CD4-positive, alpha-beta T cell treated with Interleukin-17A for 4 hours (primary cell): Measurements from ENCODE around the gene CHD3.

Experiments
- DNase-seq: peaks from one replicate; pipeline ENCODE4 v3.0.0-alpha.2; 2020; ENCODE audit warnings: mixed read lengths

The CHD3 gene

GRCh38 chr17:7875804-7876370 is 12.7 kb upstream of the CHD3 start:
- DNase-seq: no peak

DNA sequence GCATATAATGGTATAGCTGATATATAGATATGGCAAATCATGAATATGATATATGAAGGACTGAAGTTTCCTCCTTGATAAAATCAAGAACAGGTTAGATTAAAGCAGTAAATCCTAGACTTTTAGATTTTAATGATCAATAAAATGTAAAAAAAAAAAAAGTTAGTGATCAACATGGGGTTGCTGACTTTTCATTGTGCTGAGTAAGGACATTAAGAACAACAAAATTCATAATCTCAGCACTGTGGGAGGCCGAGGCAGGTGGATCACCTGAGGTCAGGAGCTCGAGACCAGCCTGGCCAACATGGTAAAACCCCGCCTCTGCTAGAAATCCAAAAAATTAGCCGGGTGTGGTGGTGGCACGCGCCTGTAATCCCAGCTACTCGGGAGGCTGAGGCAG is 10.4 kb upstream of the CHD3 start:
- DNase-seq: no peak

DNA sequence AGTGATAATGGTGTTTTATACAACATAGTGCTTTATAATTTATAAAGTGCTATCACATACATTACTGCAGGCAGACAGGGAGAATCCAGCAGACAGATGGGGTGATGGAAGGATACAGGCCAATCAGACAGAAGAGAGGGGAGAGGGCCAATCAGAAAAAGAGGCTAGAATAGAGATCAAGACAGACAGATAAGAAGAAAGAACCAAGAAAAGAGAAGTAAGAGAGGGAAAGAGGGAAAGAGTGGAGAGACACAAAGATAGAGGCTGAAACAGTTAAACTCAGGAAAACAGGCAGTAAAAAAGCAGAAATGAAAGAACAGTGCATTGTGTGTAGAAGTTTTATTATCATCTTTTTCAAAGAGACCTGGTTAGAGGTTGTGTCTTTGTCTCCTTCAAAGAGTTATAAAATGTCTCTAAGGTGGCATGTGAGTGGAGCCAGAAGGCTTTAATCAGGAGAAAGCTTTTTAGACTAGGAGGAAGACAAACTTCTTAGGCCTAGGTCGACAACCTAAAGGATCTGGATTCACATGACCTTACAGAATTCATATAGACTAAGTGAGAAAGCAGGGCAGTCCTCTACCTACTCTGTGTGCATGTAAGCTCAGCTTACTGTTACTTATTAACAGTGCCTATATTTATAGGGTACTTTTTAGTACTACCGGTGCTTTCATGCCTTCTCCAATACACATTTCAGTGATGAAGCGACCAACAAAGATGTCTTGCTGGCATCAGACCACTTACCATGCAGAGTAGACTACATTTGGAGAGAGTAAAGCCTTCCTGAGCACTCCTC is 8.3 kb upstream of the CHD3 start:
- no peak for DNase-seq

- DNase-seq: peak; percentile 46
Observed at GRCh38 chr17:7881276-7882054, 7.1 kb upstream of the CHD3 start.

- DNase-seq: no peak
Observed at GRCh38 chr17:7882068-7882467, 6.5 kb upstream of the CHD3 start.

DNA sequence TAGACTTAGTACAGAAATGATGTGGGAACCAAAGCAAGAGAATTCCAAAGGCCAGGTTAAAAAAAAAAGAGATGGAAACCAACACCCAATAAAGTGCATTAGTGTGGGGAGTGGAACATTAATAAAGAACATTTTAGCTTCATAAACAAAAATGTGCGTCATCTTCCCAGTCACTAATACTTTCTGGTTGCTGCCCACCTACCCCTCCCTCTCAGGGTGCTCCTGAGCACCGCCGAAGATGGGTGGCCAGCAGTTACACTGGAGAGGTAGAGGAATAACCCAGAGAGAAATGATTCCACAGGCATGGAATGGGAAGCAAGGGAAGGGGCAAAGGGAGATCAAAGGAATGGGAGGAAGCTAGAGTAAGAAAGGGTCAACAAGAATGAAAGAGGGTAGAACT is 6.0 kb upstream of the CHD3 start:
- no peak for DNase-seq

GRCh38 chr17:7883781-7884386 is 4.7 kb upstream of the CHD3 start:
- peak; percentile 38 for DNase-seq

DNA sequence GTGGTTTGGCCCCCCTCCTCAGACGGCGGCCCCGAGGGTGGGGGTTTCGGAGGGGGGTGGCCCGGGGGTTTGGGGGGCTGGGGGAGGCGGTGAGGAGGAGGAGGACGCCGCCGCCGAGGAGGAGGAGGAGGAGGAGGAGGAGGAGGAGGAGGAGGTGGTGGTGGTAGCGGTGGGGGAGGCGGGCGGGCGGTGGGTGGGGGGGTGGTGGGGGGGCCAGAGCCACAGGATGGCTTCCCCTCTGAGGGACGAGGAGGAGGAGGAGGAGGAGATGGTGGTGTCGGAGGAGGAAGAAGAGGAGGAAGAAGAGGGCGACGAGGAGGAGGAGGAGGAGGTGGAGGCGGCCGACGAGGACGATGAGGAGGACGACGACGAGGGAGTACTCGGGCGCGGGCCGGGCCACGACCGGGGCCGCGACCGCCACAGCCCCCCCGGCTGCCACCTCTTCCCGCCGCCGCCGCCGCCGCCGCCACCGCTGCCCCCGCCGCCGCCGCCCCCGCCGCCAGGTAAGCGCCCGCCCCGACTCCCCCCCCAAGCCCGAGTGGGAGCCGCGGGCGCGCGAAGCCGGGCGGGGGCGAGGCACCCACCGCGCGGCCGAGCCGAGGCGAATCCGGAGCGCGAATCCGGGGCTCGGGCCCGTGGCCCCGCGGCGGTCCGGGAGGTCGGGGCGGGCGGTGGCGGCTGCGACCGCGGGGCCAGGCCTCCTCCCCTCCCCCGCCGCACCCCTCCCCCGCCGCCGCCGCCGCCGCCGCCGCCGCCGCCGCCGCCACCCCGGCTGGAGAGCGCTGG is 3.8 kb upstream of the CHD3 start:
- peak; percentile 68 for DNase-seq

- DNase-seq: peak; percentile 59
Observed at GRCh38 chr17:7885367-7886226, 3.0 kb upstream of the CHD3 start.

- DNase-seq: peak; percentile 79
Observed at GRCh38 chr17:7886227-7887037, 2.2 kb upstream of the CHD3 start.

DNA sequence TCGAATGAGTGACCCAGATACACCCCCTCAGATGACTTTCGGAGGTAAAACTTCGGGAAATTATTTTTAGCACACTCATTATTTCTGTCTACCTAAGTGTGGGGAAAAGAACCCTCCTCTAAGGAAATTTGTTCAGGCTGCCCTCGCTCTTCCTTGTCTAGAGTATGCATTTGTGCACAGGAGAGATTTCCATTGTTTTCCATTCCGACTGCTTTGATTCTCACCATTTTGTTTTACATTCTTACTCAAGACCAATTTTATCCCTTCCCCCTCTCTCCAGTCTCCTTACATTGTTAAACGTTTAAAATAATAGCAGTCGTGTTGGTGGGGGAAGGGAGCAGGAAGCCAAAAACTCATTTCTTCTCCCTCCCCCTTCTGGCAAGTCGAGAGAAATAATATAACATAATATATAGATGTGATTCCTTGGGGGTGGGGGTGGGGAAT is 1.5 kb upstream of the CHD3 start:
- no peak for DNase-seq

DNA sequence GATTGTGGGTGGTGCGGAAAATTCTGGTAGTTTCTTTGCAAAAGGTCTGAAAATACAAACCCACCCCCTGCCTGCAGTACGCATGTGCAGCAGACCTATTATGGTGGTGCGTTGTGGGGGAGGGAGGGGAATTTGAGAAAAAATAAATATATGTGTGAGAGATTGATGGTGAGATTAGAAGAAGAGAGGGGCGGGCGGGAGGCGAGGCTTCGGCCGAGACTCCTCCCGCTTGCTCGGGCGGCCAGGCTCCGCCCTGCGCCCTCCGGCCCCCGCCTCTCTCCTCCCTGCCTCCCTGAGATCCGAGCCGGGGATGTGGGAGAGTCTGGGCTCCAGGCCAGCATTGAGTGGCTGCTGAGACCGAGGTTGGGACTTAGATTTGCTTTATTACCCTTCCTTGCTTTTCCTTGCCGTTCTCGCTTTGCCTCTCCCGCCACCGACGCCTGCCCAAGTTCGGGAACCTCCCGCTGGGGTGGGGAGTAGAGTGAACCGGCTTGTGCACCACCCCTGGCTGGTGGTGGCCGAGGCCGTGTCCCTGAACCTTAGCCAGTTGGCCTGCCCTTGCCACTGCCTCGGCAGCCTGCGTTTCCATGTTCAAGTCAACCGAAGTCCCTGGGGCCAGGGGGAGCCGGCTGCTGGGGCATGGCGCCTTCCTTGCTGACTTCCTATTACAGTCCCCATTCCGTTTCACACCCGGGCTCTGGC is 956 bp upstream of the CHD3 start:
- DNase-seq: peak; percentile 95

DNA sequence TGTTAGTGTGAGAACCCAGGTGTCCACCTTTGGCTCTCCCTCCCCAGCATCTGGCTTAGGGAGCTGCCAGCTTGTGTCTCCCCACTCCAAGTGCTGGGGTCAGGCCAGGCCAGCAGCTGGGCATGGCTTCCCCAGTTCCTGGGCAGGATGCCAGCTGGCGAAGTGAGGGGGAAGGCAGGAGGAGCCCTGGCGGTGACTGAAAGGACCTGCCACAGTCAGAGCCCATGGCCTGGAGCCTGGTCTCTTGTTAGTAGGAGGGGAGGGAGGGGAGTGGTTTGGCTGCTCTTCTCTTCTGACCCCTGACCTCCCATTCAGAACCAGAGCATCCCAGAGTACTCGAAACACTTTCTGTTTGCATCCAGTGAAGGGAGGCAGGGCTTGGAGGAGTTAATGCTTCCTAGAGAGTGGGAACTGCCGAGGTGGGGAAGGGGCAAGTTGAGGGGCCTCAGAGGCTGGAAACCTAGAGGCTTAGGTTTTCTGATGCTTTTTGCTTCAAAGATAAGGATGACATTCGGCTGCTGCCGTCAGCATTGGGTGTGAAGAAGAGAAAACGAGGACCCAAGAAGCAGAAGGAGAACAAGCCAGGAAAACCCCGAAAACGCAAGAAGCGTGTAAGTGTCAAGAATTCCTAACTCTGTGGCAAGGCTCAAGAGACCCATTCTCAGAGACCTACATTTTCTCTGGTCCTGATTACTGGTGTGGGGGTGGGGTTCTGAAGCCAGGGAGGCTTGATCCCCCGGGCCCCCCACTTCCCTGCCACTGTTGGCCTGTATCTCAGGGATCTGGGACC is 772 bp downstream of the CHD3 start:
- DNase-seq: peak; percentile 54

DNA sequence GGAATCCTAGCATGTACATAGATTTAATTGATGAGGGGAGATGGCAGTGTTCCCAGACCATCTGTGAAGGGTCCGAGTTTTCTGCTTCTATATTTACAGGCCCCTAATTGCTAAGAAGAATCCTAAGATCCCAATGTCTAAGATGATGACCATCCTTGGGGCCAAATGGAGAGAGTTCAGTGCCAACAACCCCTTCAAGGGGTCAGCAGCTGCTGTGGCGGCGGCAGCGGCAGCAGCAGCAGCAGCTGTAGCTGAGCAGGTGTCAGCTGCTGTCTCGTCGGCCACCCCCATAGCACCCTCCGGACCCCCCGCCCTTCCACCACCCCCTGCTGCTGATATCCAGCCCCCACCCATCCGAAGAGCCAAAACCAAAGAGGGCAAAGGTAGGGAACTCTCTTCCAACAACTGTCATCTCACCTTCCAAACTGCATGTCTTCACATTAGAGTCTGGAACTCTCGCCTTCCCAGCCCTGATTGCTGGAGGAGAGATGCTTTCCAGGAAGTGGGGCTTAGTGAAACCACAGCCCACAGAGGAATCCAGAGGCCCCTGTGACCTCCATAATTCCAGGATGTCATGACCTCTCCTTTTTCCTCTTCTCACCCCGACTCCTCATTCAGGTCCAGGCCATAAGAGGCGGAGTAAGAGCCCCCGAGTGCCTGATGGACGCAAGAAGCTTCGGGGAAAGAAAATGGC is 4.7 kb downstream of the CHD3 start:
- DNase-seq: no peak

- DNase-seq: no peak
Observed at GRCh38 chr17:7894226-7894625, 5.6 kb downstream of the CHD3 start.

GRCh38 chr17:7894866-7895265 is 6.3 kb downstream of the CHD3 start:
- no peak for DNase-seq

GRCh38 chr17:7897090-7897489 is 8.5 kb downstream of the CHD3 start:
- DNase-seq: no peak

GRCh38 chr17:7897773-7898172 is 9.2 kb downstream of the CHD3 start:
- no peak for DNase-seq
